ENCODE measurements around the gene PRDM16.

- TF ChIP-seq, protein P1, sequence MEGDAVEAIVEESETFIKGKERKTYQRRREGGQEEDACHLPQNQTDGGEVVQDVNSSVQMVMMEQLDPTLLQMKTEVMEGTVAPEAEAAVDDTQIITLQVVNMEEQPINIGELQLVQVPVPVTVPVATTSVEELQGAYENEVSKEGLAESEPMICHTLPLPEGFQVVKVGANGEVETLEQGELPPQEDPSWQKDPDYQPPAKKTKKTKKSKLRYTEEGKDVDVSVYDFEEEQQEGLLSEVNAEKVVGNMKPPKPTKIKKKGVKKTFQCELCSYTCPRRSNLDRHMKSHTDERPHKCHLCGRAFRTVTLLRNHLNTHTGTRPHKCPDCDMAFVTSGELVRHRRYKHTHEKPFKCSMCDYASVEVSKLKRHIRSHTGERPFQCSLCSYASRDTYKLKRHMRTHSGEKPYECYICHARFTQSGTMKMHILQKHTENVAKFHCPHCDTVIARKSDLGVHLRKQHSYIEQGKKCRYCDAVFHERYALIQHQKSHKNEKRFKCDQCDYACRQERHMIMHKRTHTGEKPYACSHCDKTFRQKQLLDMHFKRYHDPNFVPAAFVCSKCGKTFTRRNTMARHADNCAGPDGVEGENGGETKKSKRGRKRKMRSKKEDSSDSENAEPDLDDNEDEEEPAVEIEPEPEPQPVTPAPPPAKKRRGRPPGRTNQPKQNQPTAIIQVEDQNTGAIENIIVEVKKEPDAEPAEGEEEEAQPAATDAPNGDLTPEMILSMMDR (optimal IDR thresholded peaks at IDR 0.05 in 1 of 3, IDR thresholded peaks at IDR 0.05 in 1 of 3, conservative IDR thresholded peaks at IDR 0.05 in 1 of 3; ENCODE audit: extremely low read depth in 1 of 3, insufficient read depth in 2 of 3, low read length in 3 of 3) = no peak
- no peak for TF ChIP-seq EZH2 (IDR thresholded peaks at IDR 0.05; ENCODE audit: low read length)
These were observed 41.2 kb upstream of the PRDM16 start for GRCh38 chr1:3027611-3028371.
